22Rv1 (cell line): ENCODE data around the gene TMPRSS6.
A peak's percentile ranks its signal among the peaks of the same experiment; 100 is the strongest.

Source experiments
- H3K27ac ChIP-seq: fragments of 450-650 bp; 2 replicates; pipeline ENCODE4 v1.5.1; 2017
- ZFX ChIP-seq: fragments of 450-650 bp; IDR thresholded peaks from 2 replicates; pipeline ENCODE4 v1.6.1; 2017; ENCODE audit warnings: antibody characterized with exemption, borderline replicate concordance
- TF ChIP-seq, protein P1 (sequence below): fragments of 450-650 bp; IDR thresholded peaks from 2 replicates; pipeline ENCODE4 v1.5.1; 2017; ENCODE audit warnings: mild to moderate bottlenecking

The TMPRSS6 gene

DNA sequence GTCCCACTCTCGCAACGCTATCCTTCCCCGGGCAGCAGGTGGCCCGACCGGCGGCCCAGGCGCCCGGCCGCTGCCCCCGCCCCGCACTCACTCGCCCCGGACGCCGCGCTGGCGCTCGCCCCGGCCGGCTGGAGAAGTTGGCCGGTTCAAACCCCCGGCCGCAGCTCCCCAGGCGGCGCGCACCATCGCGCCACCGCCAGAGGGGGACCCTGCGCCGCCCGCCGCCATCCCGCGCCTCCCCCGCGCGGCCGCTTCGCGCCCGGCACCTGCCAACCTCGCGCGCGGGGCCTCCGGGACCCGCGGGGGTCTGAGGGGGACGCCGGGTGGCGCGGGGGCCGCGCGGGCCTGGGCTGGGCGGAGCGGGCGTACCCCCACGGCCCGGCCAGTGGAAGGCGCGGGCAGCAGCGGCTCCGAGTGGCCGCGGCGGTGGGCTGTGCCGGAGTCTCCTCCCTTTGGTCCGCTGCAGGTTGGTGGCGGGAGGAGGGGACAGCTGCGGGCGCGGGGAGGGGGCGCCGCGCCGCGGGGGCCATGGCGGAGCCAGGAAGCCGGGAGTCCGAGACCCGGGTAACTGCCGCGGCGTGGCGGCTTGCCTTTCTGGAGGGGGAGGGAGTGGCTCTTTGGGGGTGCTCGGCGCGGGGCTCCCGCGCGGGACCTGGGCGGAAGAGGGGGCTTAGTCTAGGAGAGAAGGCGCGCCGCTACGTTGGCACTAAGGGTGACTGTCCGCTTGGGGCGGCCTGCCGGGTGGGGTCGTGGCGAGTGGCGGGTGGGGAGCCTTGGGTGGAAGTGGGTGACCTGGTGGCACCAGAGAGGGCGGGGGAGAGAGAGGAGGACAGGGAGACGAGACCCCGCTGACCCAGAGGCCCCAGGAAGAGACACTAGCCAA, 90.0 kb downstream of the TMPRSS6 start, which contains the start of the genes MPST and TST:
MPST (plus strand) TSS at position 434 of the 883 bp plus-strand sequence; CDS start at position 529, 95 bp downstream.
TST (minus strand) TSS at position 139 of the 883 bp plus-strand sequence. CDS start 715 bp downstream, outside the sequence.
- TF ChIP-seq, protein P1, sequence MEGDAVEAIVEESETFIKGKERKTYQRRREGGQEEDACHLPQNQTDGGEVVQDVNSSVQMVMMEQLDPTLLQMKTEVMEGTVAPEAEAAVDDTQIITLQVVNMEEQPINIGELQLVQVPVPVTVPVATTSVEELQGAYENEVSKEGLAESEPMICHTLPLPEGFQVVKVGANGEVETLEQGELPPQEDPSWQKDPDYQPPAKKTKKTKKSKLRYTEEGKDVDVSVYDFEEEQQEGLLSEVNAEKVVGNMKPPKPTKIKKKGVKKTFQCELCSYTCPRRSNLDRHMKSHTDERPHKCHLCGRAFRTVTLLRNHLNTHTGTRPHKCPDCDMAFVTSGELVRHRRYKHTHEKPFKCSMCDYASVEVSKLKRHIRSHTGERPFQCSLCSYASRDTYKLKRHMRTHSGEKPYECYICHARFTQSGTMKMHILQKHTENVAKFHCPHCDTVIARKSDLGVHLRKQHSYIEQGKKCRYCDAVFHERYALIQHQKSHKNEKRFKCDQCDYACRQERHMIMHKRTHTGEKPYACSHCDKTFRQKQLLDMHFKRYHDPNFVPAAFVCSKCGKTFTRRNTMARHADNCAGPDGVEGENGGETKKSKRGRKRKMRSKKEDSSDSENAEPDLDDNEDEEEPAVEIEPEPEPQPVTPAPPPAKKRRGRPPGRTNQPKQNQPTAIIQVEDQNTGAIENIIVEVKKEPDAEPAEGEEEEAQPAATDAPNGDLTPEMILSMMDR, result no peak; the same call in 1 of the 2 replicates
- no peak for TF ChIP-seq ZFX
- peak within 1 kb of the TSS; percentile 73 for H3K27ac ChIP-seq

DNA sequence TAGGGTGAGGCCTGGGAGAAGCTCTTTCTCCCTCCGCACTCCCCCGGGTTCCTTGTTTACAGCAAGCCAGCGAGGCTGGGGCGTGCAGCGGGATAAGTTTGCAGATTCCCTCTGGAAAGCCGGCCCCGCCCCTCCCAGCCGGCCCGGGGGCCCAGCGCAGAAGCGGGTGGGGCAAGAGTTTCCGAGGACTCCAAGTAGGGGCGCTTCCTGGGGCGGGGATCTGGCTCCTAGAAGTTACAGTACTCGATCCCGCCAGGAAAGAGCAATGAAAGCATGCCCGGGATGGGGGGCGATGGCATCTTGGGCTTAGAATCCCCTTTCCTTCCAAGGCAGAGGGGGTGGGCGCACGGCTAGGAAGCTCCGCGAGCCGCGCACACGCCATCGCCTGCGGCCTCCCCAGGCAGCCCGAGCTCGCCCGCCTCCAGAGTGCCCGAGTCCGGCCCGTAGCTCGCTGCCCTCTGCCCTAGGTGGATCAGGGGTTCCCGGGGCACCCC, 90.7 kb downstream of the TMPRSS6 start:
- no peak for TF ChIP-seq ZFX
- TF ChIP-seq, protein P1, result no peak
- peak overlapping the region; percentile 73 for H3K27ac ChIP-seq

DNA sequence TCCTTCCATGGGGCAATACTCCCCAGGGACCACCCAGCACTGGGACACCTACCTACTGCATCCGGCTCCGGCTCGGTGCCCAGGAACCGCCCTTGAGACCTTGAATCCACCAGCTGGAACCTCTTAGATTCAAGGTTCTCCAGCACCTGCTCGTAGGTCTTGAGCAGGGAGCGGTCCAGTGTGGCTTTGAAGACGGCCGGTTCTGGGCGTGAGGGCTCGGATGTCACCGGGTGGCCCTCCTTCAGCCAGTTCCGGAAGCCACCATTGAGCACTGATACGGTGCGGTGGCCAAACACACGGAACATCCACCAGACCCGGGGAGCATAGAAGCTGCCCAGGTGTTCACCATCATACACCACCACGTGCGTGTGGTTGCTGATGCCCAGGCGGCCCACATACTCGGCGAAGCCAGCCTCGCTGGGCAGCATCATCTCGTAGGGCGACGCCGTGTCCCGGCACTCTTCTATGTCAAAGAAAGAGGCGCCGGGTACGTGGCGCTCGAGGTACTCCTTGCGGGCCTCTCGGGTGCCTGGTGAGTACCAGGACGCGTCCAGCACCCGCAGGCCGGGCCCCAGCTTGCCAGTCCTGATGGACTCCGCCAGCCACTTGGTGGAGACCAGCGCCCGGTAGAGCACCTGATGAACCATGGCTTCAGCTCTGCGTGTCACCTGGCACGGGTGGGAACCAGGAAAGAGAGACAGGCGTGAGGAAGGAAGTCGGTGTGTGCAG, 91.3 kb downstream of the TMPRSS6 start:
- H3K27ac ChIP-seq, result no peak overlapping the region
- no peak for TF ChIP-seq ZFX
- TF ChIP-seq, protein P1, result no peak

DNA sequence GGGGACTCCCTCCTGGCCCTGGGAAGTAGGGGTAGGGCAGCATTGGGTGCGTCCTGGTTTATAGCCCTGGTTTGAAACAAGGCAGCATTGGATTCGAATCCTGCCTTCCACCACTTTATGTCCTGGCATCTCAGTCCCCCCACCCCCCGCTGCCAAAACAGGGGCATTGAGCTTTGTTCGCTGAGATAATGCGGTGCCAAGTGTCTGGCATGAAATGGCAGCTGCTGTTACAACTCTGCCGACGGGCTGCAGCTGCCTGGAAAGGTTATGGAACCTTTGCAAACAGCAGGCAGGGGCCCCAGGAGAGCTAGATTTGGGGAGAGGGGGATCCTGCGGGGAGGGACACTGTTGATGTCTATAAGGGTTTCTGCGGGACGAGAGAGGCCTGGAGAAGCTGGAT, 92.2 kb downstream of the TMPRSS6 start:
- no peak for TF ChIP-seq ZFX
- TF ChIP-seq, protein P1, result no peak
- no peak overlapping the region for H3K27ac ChIP-seq

DNA sequence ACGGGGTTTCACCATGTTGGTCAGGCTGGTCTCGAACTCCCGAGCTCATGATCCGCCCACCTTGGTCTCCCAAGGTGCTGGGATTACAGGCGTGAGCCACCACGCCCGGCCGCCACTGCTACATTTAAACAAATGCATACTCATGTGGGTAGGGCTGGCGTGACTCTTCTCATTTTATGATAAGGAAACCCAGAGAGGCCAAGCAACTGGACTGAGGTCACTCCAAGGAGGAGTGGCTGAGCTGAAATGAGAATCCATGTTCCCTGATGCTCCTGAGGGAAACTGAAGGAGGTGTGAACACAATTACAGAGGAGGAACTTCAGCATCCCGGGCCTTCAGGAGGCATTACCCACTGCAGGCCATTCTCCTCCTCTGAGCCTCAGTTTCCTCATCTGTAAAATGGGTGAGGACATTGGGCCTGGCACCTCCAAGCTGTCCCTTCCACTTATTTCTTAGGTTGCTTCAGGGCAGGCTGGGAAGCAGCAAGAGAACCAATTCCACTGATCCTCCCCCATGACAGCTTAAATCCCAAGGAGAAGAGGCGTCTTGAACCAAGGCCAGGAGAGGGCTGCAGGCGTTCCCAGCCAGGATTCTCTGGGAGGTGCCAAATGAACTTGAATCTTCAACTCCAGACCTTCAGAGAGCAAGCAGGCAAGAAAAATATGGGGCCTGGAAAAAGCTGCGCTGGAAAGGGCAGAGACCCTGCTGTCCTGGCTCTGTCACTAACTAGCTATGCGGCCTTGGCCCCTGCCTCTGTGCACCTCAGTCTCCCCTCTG, 93.2 kb downstream of the TMPRSS6 start:
- TF ChIP-seq, protein P1, result no peak
- no peak for TF ChIP-seq ZFX
- no peak overlapping the region for H3K27ac ChIP-seq

DNA sequence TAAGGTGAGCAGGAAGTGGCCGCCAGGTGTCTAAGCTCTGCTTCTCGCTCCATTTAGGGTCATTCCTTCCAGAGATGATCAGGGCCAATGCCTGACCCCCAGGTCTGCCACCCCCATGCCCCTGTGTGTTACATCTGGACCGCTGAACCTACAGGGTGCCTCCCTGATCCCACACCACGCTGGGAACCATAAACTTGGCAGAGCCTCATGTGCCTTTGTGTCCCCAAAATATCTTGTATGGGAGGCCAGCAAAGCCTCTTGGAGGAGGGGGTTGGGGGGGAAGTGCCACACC, 94.0 kb downstream of the TMPRSS6 start:
- H3K27ac ChIP-seq, result no peak overlapping the region

More for the DNA sequence above, 94.0 kb downstream of the TMPRSS6 start:
- TF ChIP-seq, protein P1, result no peak
- no peak for TF ChIP-seq ZFX
